HG03432 (cell line): Measurements from ENCODE around the gene GPR35.

Experiments
- ATAC-seq: cut with Tn5 transposase; IDR thresholded peaks from one replicate; pipeline ENCODE4 v1.9.1; 2021; ENCODE audit warnings: mild to moderate bottlenecking, moderate library complexity; ENCODE audit not compliant: unreplicated experiment

Gene GPR35

GRCh38 chr2:240622531-240623235 is 2.6 kb upstream of the GPR35 start:
- ATAC-seq, result no peak

DNA sequence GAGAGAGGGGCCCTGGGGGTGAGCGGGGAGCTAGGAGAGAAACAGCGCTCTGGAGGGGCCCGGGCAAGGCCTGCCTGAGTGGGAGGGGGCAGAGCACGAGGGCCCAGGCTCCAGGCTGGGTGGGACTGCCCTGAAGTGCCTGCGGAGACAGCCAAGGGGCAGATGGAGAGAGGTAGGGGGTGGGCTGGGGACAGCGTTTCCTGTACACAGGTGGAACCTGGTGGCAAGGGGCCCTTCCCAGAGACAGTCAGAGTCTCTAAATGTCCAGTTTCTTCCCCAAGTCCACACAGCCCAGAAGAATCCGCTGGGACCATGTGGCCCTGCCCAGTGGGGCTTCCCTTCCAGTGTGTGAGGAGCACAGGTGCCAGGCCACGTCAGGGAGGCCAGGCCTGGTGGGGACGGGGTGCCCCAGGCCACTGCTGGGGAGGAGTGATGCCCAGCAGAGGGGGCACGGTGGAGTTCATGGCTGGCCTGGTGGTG is 1.7 kb upstream of the GPR35 start:
- no peak for ATAC-seq

DNA sequence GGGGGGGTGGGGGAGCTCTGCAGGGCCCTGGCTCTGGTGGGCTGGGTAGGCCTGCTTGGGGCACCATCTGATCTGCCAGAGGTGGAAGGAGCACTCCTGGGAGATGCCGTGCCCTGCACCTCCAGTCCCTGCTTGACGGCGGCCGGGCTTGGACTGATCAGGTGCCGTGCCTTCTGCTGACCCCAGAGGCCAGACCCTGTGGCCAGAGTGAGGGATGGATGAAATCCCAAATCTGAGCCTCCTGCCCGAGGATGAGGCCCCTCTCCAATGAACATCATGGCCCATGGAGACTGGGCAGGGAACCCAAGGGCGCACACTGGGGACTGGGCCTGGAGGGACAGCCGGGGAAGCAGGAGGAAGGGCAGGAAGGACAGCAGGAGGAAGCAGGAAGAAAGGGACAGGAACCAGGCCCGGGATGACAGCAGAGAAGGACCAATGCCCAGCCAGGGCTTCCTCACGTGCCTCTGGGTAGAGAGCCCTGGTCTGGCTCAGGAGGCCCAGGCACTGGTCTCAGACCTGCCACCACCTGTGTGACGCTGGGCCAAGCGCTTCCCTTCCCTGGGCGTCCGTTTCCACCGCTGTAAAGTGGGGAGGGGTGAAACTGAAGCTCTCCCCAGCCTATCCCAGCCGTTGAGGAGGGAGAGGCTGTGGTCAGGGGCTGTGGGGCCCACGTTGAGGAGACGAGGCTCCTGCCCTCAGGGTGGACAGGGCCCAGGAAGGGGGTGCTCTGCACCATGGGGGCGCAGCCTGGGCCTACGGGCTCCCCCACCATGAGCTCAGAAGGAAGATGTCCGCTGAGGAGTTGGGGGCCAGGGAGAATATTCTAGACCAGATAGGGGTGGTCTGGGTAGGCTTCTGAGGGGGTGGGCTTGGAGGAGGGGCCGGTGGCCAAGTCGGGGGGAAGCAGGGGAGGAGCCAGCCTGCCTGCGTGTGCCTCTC is 1.0 kb upstream of the GPR35 start:
- no peak for ATAC-seq

- no peak for ATAC-seq
Observed at GRCh38 chr2:240626531-240627300, 1.4 kb downstream of the GPR35 start.

DNA sequence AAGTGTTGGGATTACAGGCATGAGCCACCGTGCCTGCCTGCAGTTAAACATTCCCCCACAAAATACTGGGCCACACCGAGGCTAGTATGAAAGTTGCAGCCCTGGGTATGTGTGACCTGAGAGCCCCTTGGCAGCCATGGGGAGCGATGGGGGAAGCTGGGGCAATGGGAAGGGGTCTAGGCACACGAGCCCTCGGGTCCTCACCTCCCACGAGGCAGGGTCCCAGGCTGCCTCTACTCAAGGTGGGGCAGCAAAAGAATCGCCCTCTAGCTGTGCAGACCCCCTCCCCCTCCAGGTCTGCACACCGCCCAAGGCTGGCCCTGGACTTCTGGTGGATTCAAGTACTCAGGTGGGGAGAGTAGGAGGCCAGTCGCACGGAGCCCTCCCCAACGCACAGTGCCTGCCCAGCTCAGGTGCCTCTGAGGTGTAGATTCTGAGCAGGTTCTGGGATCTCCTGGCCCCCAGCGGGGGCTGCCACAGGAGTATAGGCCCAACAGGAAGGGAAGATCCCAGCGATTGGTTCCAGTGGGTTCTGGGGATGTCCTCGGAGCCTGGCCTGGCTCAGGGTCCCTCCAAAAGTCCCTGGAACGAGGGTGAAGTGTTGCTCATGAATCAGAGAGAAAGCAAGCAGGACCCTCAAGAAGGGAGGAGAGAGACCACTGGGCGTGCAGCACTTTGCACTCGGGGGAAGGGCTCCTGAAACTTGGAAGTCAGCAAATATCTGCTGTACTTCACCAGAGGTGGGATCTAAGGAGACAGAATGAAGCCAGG is 2.6 kb downstream of the GPR35 start:
- ATAC-seq, result no peak

DNA sequence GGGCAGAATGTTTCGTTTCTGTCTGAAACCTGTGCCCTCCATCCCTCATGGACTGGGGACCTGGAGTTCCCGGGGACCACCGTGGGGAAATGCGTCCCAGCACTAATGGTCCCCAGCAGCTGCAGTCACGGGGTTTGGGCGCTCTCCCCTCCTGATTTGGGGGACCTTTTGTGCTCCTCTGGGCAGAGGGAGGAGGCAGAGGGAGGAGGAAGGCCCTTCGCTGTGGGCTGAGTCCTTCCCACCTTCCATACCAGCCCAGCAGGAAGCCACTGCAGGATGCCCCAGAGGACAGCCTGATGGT is 3.2 kb downstream of the GPR35 start:
- no peak for ATAC-seq

DNA sequence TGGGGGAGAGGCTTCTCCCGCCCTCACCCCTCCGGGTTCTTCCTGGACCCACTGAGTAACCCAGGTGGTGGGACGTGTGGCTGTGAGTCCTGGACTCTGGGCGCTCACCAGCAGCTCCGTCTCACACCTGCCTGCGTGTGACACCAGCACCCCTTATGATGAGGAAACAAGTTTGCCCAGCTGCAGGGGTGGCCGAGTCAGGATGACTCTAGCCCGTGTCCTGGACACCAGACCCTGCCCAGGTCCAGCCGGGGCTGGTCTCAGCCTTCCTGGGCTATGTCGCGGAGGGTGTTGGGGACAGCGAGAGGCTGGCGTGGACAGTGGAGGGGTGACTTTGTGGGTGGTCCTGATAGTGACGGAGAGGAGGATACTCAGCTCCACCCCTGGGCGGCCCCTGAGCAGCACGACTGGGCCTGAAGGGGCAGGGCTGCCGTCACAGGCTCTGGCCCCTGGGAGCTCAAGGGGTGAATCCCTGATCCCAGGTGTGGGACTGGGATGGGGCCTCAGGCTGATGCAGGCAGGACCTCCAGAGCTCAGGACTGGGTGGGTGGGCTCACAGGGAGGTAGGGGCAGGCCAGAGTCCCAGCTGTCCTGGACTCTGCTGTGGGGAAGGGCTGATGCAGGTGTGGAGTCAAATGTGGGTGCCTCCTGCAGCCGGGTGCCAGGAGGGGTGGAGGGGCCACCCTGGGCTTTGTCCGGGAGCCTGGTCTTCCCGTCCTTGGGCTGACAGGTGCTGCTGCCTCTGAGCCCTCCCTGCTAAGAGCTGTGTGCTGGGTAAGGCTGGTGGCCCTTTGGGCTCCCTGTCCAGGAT is 3.7 kb downstream of the GPR35 start:
- no peak for ATAC-seq

DNA sequence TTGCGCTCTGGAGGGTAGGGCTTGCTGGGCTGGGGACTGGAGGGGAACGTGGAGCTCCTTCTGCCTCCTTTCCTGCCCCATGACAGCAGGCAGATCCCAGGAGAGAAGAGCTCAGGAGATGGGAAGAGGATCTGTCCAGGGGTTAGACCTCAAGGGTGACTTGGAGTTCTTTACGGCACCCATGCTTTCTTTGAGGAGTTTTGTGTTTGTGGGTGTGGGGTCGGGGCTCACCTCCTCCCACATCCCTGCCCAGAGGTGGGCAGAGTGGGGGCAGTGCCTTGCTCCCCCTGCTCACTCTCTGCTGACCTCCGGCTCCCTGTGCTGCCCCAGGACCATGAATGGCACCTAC is 4.3 kb downstream of the GPR35 start:
- no peak for ATAC-seq

DNA sequence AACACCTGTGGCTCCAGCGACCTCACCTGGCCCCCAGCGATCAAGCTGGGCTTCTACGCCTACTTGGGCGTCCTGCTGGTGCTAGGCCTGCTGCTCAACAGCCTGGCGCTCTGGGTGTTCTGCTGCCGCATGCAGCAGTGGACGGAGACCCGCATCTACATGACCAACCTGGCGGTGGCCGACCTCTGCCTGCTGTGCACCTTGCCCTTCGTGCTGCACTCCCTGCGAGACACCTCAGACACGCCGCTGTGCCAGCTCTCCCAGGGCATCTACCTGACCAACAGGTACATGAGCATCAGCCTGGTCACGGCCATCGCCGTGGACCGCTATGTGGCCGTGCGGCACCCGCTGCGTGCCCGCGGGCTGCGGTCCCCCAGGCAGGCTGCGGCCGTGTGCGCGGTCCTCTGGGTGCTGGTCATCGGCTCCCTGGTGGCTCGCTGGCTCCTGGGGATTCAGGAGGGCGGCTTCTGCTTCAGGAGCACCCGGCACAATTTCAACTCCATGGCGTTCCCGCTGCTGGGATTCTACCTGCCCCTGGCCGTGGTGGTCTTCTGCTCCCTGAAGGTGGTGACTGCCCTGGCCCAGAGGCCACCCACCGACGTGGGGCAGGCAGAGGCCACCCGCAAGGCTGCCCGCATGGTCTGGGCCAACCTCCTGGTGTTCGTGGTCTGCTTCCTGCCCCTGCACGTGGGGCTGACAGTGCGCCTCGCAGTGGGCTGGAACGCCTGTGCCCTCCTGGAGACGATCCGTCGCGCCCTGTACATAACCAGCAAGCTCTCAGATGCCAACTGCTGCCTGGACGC is 4.9 kb downstream of the GPR35 start:
- ATAC-seq, result no peak

DNA sequence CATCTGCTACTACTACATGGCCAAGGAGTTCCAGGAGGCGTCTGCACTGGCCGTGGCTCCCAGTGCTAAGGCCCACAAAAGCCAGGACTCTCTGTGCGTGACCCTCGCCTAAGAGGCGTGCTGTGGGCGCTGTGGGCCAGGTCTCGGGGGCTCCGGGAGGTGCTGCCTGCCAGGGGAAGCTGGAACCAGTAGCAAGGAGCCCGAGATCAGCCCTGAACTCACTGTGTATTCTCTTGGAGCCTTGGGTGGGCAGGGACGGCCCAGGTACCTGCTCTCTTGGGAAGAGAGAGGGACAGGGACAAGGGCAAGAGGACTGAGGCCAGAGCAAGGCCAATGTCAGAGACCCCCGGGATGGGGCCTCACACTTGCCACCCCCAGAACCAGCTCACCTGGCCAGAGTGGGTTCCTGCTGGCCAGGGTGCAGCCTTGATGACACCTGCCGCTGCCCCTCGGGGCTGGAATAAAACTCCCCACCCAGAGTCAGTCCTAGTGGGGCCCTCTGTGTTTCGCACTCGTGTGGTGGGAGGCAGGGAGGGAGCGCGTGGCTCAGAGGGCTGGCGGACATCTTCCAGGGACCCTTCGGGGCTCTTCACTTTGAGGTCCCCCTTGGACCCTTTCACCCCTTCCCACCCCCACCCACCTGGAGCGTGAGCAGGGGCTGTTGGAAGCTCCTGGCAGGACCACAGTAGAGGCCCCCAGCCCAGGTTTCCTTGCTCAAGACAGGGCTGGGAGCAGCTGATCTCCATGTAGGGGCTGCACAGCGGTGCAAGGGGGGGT is 5.7 kb downstream of the GPR35 start:
- no peak for ATAC-seq

GRCh38 chr2:240631548-240632305 is 6.4 kb downstream of the GPR35 start:
- ATAC-seq, result no peak

DNA sequence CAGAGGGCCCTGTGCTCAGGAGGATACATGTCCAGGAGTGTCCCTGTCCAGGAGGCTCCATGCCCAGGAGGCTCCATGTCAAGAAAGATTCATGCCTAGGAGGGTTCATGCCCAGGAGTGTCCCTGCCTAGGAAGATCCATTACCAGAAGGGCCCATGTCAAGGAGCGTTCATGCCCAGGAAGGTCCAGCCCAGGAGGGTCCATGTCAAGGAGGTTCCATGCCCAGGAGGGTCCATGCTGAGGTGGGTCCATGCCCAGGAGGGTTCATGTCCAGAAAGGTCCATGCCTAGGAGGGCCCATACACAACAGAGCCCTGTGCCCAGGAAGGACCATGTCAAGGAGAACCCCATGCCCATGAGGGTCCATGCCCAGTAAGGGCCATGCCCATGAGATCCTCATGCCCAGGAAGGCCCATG is 7.0 kb downstream of the GPR35 start:
- ATAC-seq, result no peak

GRCh38 chr2:240635121-240635997 is 10.1 kb downstream of the GPR35 start:
- no peak for ATAC-seq

DNA sequence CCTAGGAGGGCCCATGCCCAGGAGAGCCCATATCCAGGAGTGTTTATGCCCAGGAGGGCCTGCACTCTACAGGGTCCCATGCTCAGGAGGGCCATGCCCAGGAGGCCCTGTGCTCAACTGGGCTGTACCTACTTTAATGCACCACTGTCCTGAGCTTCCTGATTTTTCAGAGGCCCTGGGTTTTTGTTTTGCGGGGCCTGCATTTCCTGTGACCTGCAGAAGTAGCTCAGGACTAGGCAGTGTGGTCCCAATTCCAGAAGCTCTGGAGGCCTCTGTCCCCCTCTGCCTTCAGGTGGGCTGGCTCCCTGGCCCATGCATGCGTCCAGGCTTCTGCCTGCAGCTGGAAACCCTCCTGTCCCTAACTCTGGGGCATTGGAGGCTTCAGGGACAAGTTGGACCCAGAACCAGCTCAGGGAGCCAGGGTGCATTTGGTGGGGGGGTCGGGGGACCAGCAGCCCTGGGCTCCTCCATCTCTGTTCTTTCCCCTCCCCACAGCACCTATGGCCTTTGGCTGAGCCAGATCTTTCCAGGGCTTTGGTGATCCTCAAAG is 10.8 kb downstream of the GPR35 start:
- no peak for ATAC-seq

GRCh38 chr2:240636563-240637115 is 11.4 kb downstream of the GPR35 start:
- no peak for ATAC-seq
